Left lung (tissue), 10 donors: ENCODE data around the gene DAAM1. TPM values are rescaled to one million over a fixed set of nuclear protein-coding genes. Genes with fewer than 3 reads are reported as not detected.

ENCODE experiments used
- ATAC-seq: fragments of 200-7000 bp; cut with Tn5 transposase; one replicate; pipeline ENCODE4 v1.9.1; 2020; ENCODE audit warnings: moderate library complexity
- DNase-seq, 4 donors: peaks; one replicate each; pipeline ENCODE4 v3.0.0-alpha.2; 2013 to 2020
- H3K27ac ChIP-seq, 2 donors: fragments of 200-600 bp; sonication (generic) in 1 of 2; one replicate each; pipeline versions ENCODE4 v1.5.0 to v1.8.0; 2020 to 2021
- H3K27me3 ChIP-seq, 2 donors: fragments of 200-600 bp; sonication (generic) in 1 of 2; one replicate each; pipeline versions ENCODE4 v1.5.0 to v1.8.0; 2020 to 2021
- H3K36me3 ChIP-seq, 2 donors: fragments of 200-600 bp; sonication (generic) in 1 of 2; one replicate each; pipeline versions ENCODE4 v1.5.0 to v1.8.0; 2020 to 2021
- H3K4me1 ChIP-seq, 2 donors: fragments of 200-600 bp; one replicate each; pipeline ENCODE4 v1.8.0; 2021
- H3K4me3 ChIP-seq, 2 donors: fragments of 200-600 bp; sonication (generic) in 1 of 2; one replicate each; pipeline versions ENCODE4 v1.5.0 to v1.8.0; 2020 to 2021; ENCODE audit warnings: mild to moderate bottlenecking in 1 of 2
- H3K9me3 ChIP-seq, 2 donors: fragments of 200-600 bp; sonication (generic) in 1 of 2; one replicate each; pipeline versions ENCODE4 v1.5.0 to v1.8.0; 2020 to 2021
- CTCF ChIP-seq, 2 donors: fragments of 200-600 bp; sonication (generic) in 1 of 2; IDR thresholded peaks; one replicate each; pipeline versions ENCODE4 v1.5.0 to v1.8.0; 2021; ENCODE audit warnings: antibody characterized with exemption in 2 of 2
- intact Hi-C, 2 donors: fragments of 100-400 bp; cut with DNase I; formaldehyde crosslinking; loops; one replicate each; pipeline versions ENCODE4 v1.11.2 to v1.14.2; 2022
- polyA plus RNA-seq, 6 donors: library from polyadenylated mRNA; unstranded; fragments of 120-200 nt; gene quantifications; one replicate each; pipeline ENCODE4 v1.2.1, GENCODE V29; 2013; ENCODE audit not compliant: insufficient read length in 6 of 6
- total RNA-seq, 2 donors: library from RNA; stranded (reverse); fragmentation: NEBNext Ultra II Directional; extraction: Animal tissue kit (Norgen Biotek cat#: 25700); gene quantifications; one replicate each; pipeline ENCODE4 v1.2.1, GENCODE V29; 2021
- donor health status: DM: no; HTN: yes; CAD: no.
- donor health status: DM: no; HTN: no; CAD: no.

Gene DAAM1
- total and polyA plus RNA-seq, 8 donors, result 47.5 to 68.4 (median 51.0) TPM

DNA sequence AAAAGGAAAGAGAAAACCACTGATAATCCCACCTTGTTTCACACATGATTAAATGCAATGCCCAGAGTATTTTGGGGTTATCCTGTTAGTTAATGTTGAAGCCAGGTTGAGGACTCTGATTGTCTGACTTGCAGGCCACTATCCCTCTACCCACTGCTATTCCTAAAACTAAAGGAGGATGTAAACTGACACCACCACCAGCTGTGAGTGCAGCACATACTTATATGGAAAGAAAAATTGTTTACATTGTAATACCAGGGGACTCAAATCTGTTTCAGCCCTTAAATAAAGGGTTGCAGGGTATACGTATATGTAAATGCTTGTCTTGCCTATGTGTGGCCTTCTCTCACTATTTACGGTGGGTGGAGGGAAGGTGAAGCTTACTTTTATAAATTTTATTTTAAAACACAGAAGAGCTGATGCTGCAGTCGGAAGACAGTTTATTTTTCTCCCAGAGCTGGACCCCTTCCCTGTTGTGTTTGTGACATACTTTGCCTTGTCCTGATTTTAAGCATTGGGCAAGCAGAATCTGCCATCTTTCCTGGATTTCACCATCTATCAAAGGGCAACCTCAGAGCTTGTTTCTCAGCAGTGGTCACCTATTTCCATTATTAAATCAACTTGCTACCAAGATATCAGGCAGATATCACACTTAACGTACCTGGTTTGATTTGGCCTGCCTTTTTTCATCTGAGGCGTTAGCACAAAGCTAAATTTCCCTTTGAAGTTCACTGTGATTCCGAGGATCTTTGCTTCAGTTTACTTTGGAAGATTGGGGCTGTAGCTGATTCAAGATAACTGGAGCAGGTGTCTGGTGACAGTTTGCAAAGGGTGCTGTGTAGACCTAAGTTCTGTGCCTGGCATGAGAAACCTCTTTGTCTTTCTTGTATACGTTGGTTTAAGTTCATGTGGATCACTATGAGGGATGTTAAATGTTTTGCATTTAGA lies 25.2 kb downstream of the DAAM1 start:
- no peaks in the 10 kb centered on the region for H3K36me3 ChIP-seq
- peak in 2 of 4 donors; percentile 30 to 64 for DNase-seq
- no peaks in the 10 kb centered on the region for H3K9me3 ChIP-seq
- no peaks in the 10 kb centered on the region for H3K27me3 ChIP-seq
- H3K4me1 ChIP-seq, result peaks cover 21 to 26% of the 10 kb centered on the region in 2 donors
- no peak overlapping the region for H3K4me3 ChIP-seq
- intact Hi-C loops, result no loop called here
- no peak for ATAC-seq
- no peak overlapping the region for H3K27ac ChIP-seq
- no peak for TF ChIP-seq CTCF (IDR thresholded peaks at IDR 0.05)

GRCh38 chr14:59214702-59215302 lies 26.3 kb downstream of the DAAM1 start:
- ATAC-seq (no peak), DNase-seq (no peak)
- Histone ChIP-seq H3K4me1 (peaks cover 21 to 26% of the 10 kb centered on the region in 2 donors), H3K27ac (peak overlapping the region in 1 of 2 donors; percentile 16), H3K9me3 (no peaks in the 10 kb centered on the region), H3K4me3 (no peak overlapping the region), H3K27me3 (no peaks in the 10 kb centered on the region), H3K36me3 (no peaks in the 10 kb centered on the region)
- no peak for TF ChIP-seq CTCF (IDR thresholded peaks at IDR 0.05)
- intact Hi-C loops, result no loop called here

DNA sequence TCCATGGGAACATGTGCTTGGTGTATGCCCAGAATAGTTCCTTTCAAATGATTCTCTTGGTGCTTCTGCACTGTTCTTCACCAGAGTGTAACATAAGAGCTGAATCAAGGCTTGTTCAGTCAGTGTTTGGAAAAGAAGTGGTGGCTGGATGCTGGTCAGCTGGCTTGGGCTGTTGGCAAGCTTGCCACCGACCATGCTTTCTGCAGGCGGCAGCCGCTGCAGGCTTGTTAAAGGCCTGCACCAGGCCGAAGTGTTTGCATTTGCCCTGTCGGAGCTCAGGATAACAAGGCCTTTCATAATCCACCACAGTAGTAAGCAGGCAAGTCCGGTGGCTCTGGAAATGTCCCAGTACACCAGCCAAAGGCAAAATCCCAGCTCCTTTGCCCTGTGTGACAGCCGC lies 26.9 kb downstream of the DAAM1 start:
- H3K4me1 ChIP-seq, result peaks cover 21 to 23% of the 10 kb centered on the region in 2 donors
- no peaks in the 10 kb centered on the region for H3K9me3 ChIP-seq
- no peaks in the 10 kb centered on the region for H3K36me3 ChIP-seq
- no peaks in the 10 kb centered on the region for H3K27me3 ChIP-seq
- TF ChIP-seq CTCF (IDR thresholded peaks at IDR 0.05), result no peak
- peak; percentile 49 to 85 (median 76) for DNase-seq
- intact Hi-C loops, result no loop called here
- H3K27ac ChIP-seq, result peak overlapping the region in 1 of 2 donors; percentile 16
- ATAC-seq, result peak; percentile 98
- H3K4me3 ChIP-seq, result no peak overlapping the region

DNA sequence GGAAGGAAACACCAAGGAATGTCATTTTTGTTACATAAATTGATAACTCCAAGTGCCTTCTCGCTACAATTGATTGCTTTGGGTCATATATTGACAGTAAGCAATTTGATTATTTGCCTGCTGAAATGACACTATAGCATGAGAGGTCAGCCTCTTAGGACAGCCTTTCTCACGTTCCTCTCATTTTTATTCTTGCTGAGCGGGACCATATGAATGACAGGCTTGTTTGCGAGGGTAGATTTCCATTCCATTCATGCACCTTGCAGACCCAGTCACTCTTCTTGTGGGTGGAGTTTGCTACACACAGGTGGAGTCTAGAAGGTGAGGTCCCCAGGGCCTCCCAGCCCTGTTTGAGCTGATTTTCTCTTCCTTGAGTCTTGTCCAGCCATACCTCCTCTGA lies 27.3 kb downstream of the DAAM1 start:
- peak; percentile 7 for ATAC-seq
- no peak overlapping the region for H3K4me3 ChIP-seq

More for the DNA sequence above, 27.3 kb downstream of the DAAM1 start:
- Histone ChIP-seq H3K4me1 (peaks cover 20 to 21% of the 10 kb centered on the region in 2 donors), H3K9me3 (no peaks in the 10 kb centered on the region), H3K27me3 (no peaks in the 10 kb centered on the region), H3K27ac (peak overlapping the region in 1 of 2 donors; percentile 16), H3K36me3 (no peaks in the 10 kb centered on the region)
- DNase-seq, result no peak
- TF ChIP-seq CTCF (IDR thresholded peaks at IDR 0.05), result no peak
- intact Hi-C loops, result no loop called here
